ENCODE data around the gene TFDP3.

The TFDP3 gene

GRCh38 chrX:133258481-133258880 lies 40.3 kb upstream of the TFDP3 start:
- Histone ChIP-seq H3K9me2 (replicated peaks; ENCODE audit: control insufficient read depth, low read length) (no peaks in the 10 kb centered on the region), H3K79me2 (ENCODE audit: control insufficient read depth, low read length) (no peaks in the 10 kb centered on the region), H3K4me1 (ENCODE audit: control insufficient read depth, low read length) (peaks cover 54% of the 10 kb centered on the region), H3F3A (ENCODE audit: control insufficient read depth, insufficient read depth) (no peaks in the 10 kb centered on the region), H3K27ac (ENCODE audit: low read depth, low read length) (peak overlapping the region; percentile 67), H3K9me3 (ENCODE audit: control insufficient read depth, insufficient read depth, low read length) (no peaks in the 10 kb centered on the region), H3K4me2 (ENCODE audit: low read length) (peak overlapping the region; percentile 54), H4K20me1 (ENCODE audit: control insufficient read depth, insufficient read depth, low read depth, low read length) (no peaks in the 10 kb centered on the region), H3K4me3 (ENCODE audit: low read length) (peak overlapping the region; percentile 39), H3K36me3 (ENCODE audit: control insufficient read depth, low read length) (no peaks in the 10 kb centered on the region), H3K27me3 (ENCODE audit: control insufficient read depth, low read length) (no peaks in the 10 kb centered on the region)
- TF ChIP-seq CTCF (IDR thresholded peaks at IDR 0.05; ENCODE audit: low read depth, low read length, poor library complexity, severe bottlenecking) (no peak), EZH2phosphoT487 (IDR thresholded peaks at IDR 0.05; ENCODE audit: borderline replicate concordance, low read length) (no peak)

GRCh38 chrX:133254666-133255065 lies 36.5 kb upstream of the TFDP3 start:
- Histone ChIP-seq H3K36me3 (ENCODE audit: control insufficient read depth, low read length) (no peaks in the 10 kb centered on the region), H3K4me2 (ENCODE audit: low read length) (peak overlapping the region; percentile 43), H3K4me3 (ENCODE audit: low read length) (0 out of 2 replicates have a peak overlapping the region, but pooled peaks have one; percentile 6), H4K20me1 (ENCODE audit: control insufficient read depth, insufficient read depth, low read depth, low read length) (no peaks in the 10 kb centered on the region), H3K9me3 (ENCODE audit: control insufficient read depth, insufficient read depth, low read length) (no peaks in the 10 kb centered on the region), H3K9me2 (replicated peaks; ENCODE audit: control insufficient read depth, low read length) (no peaks in the 10 kb centered on the region), H3F3A (ENCODE audit: control insufficient read depth, insufficient read depth) (no peaks in the 10 kb centered on the region), H3K4me1 (ENCODE audit: control insufficient read depth, low read length) (peaks cover 55% of the 10 kb centered on the region), H3K27me3 (ENCODE audit: control insufficient read depth, low read length) (no peaks in the 10 kb centered on the region), H3K79me2 (ENCODE audit: control insufficient read depth, low read length) (no peaks in the 10 kb centered on the region), H3K27ac (ENCODE audit: low read depth, low read length) (no peak overlapping the region)
- TF ChIP-seq CTCF (IDR thresholded peaks at IDR 0.05; ENCODE audit: low read depth, low read length, poor library complexity, severe bottlenecking), result no peak
- no peak for TF ChIP-seq EZH2phosphoT487 (IDR thresholded peaks at IDR 0.05; ENCODE audit: borderline replicate concordance, low read length)

- no peaks in the 10 kb centered on the region for H4K20me1 ChIP-seq (ENCODE audit: control insufficient read depth, insufficient read depth, low read depth, low read length)
- H3K36me3 ChIP-seq (ENCODE audit: control insufficient read depth, low read length), result no peaks in the 10 kb centered on the region
- H3K4me2 ChIP-seq (ENCODE audit: low read length), result no peak overlapping the region
- no peak overlapping the region for H3K4me3 ChIP-seq (ENCODE audit: low read length)
- H3K79me2 ChIP-seq (ENCODE audit: control insufficient read depth, low read length), result no peaks in the 10 kb centered on the region
- no peaks in the 10 kb centered on the region for H3K9me2 ChIP-seq (replicated peaks; ENCODE audit: control insufficient read depth, low read length)
- no peak overlapping the region for H3K27ac ChIP-seq (ENCODE audit: low read depth, low read length)
- H3K27me3 ChIP-seq (ENCODE audit: control insufficient read depth, low read length), result no peaks in the 10 kb centered on the region
- TF ChIP-seq CTCF (IDR thresholded peaks at IDR 0.05; ENCODE audit: low read depth, low read length, poor library complexity, severe bottlenecking), result no peak
- no peak for TF ChIP-seq EZH2phosphoT487 (IDR thresholded peaks at IDR 0.05; ENCODE audit: borderline replicate concordance, low read length)
- H3F3A ChIP-seq (ENCODE audit: control insufficient read depth, insufficient read depth), result no peaks in the 10 kb centered on the region
- peaks cover 24% of the 10 kb centered on the region for H3K4me1 ChIP-seq (ENCODE audit: control insufficient read depth, low read length)
- H3K9me3 ChIP-seq (ENCODE audit: control insufficient read depth, insufficient read depth, low read length), result no peaks in the 10 kb centered on the region; the same call in 1 of the 2 replicates
These were observed 33.0 kb upstream of the TFDP3 start for GRCh38 chrX:133251204-133251603.

Measured in DOHH2 (cell line).